Astrocyte of the hippocampus (primary cell): ENCODE data around the gene LRRC23.
"Not testable (repeated sequence)": the region's sequence is repeated elsewhere in the genome, so short reads cannot be mapped to it uniquely, and the experiment has no call there.

Source experiments
- DNase-seq: peaks from one replicate; pipeline ENCODE4 v3.0.0; 2011; ENCODE audit warnings: low read depth, low spot score

The LRRC23 gene

GRCh38 chr12:6902448-6902847, 2.2 kb upstream of the LRRC23 start:
- DNase-seq, result no peak

GRCh38 chr12:6903722-6904121, 900 bp upstream of the LRRC23 start:
- DNase-seq, result no peak

DNA sequence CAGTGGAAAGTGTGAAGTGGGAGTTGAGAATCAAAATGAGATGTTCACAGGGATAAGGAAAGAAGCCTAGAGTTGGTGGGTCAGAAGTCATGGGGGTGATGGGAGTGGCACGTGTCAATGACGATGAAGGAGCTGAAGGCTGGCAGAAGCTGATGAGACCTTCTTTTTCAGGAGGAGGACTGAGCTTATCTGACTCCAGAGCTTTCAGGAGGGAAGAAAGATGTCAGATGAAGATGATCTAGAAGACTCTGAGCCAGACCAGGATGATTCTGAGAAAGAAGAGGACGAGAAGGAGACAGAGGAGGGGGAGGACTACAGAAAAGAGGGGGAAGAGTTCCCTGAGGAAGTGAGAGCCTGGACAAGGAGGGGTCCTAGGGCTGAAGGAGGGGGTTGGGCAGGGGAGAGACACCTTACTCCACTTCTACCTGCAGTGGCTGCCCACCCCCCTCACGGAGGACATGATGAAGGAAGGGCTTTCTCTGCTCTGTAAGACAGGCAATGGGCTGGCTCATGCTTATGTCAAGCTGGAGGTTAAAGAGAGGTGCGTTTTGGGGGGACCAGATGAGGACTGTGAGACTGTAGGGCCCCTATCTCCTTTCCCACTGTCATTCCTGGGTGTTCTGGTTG, 905 bp downstream of the LRRC23 start:
- no peak for DNase-seq

GRCh38 chr12:6908141-6908540, 3.5 kb downstream of the LRRC23 start:
- not testable (repeated sequence) for DNase-seq

GRCh38 chr12:6909421-6910145, 5.0 kb downstream of the LRRC23 start:
- no peak for DNase-seq

DNA sequence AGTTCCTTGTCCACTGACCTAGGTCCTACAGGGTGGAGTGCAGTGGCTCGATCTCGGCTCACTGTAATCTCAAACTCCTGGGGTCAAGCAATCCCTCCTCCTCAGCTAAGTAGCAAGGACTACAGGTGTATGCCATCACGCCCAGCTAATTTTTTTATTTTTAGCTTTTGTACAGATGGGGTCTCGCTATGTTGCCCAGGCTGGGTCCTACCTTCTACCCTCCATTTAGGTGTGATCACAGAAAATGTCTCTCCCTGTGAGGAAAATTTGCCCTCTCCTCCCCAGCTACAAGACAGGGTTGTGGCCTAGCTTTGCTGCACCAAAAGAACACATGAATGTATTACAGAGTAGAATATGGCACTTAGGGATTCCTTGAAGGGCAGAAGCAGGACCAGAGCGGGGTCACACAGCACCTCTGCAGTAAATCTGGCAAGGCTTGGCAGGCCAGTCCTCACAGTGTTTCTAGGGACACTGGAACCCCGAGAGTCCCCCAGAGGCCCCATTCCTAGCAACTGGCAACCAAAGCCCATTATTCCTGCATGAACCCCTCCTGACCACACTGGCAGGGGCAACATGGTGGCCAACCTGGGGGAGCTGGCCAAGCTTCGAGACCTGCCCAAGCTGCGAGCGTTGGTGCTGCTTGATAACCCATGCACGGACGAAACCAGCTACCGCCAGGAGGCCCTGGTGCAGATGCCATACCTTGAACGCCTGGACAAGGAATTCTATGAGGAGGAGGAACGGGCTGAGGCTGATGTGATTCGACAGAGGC, 7.7 kb downstream of the LRRC23 start:
- no peak for DNase-seq

DNA sequence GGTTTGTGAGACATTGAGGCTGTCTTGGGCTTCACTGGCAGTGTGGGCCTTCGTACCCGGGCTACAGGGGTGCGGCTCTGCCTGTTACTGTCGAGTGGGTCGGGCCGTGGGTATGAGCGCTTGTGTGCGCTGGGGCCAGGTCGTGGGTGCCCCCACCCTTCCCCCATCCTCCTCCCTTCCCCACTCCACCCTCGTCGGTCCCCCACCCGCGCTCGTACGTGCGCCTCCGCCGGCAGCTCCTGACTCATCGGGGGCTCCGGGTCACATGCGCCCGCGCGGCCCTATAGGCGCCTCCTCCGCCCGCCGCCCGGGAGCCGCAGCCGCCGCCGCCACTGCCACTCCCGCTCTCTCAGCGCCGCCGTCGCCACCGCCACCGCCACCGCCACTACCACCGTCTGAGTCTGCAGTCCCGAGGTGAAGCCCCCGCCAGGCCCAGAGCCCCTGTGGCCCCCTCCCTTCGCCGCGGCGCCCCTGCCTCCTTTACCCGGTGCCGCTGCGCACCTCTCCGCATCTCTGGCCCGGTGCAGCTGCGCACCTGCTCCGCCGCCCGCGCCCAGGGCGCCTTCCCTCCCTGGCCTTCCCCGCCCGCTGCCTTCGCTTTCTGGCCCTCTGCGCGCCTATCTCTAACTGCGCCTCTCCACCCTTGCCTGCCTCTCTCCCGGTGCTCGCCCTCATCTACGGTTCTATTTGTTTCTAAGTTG, 9.8 kb downstream of the LRRC23 start, which contains the start of gene ENO2:
Gene ENO2 (plus strand): TSS at position 335 of the 701 bp plus-strand sequence. CDS start 1,253 bp downstream, outside the sequence.
- DNase-seq, result peak; percentile 82

GRCh38 chr12:6914947-6915788, 10.5 kb downstream of the LRRC23 start:
- no peak for DNase-seq

GRCh38 chr12:6915789-6916285, 11.2 kb downstream of the LRRC23 start:
- DNase-seq, result no peak

GRCh38 chr12:6916426-6917200, 12.0 kb downstream of the LRRC23 start:
- DNase-seq, result no peak

GRCh38 chr12:6917491-6918231, 13.0 kb downstream of the LRRC23 start:
- DNase-seq, result peak; percentile 68

- no peak for DNase-seq
These were observed 15.0 kb downstream of the LRRC23 start for GRCh38 chr12:6919588-6919987.

DNA sequence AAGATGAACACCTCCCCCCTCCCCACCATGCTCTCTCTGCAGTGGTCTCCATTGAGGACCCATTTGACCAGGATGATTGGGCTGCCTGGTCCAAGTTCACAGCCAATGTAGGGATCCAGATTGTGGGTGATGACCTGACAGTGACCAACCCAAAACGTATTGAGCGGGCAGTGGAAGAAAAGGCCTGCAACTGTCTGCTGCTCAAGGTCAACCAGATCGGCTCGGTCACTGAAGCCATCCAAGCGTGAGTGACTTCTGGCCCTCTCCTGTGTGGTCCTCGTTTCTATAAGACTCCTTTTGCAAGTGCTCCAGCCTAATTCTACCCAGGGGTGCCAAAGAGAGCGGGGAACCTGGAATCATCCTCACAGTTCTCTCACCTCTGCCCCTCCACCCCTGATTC, 16.9 kb downstream of the LRRC23 start:
- DNase-seq, result no peak

GRCh38 chr12:6921996-6922946, 17.6 kb downstream of the LRRC23 start:
- DNase-seq, result no peak

DNA sequence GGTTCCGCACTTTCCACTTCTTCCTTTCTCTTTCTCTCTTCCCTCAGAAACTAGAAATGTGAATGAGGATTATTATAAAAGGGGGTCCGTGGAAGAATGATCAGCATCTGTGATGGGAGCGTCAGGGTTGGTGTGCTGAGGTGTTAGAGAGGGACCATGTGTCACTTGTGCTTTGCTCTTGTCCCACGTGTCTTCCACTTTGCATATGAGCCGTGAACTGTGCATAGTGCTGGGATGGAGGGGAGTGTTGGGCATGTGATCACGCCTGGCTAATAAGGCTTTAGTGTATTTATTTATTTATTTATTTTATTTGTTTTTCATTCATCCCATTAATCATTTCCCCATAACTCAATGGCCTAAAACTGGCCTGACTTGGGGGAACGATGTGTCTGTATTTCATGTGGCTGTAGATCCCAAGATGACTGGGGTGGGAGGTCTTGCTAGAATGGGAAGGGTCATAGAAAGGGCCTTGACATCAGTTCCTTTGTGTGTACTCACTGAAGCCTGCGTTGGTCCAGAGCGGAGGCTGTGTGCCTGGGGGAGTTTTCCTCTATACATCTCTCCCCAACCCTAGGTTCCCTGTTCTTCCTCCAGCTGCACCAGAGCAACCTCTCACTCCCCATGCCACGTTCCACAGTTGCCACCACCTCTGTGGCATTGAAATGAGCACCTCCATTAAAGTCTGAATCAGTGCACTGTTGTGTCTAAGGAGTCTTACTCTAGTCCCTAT, 18.5 kb downstream of the LRRC23 start:
- no peak for DNase-seq

GRCh38 chr12:6923851-6924250, 19.2 kb downstream of the LRRC23 start:
- DNase-seq, result no peak

GRCh38 chr12:6925239-6925539, 20.6 kb downstream of the LRRC23 start:
- no peak for DNase-seq
